Activated CD8-positive, alpha-beta memory T cell treated with anti-CD3 and anti-CD28 coated beads, Interleukin-2, amount 50 U/mL, for 24 hours (primary cell): ENCODE measurements around the gene GALNTL6.

ENCODE experiments used
- DNase-seq: peaks from one replicate; pipeline ENCODE4 v3.0.0-alpha.2; 2020; ENCODE audit errors: extremely low read depth

GALNTL6 gene

GRCh38 chr4:173056710-173057109 is 1243.5 kb downstream of the GALNTL6 start:
- no peak for DNase-seq

GRCh38 chr4:173057442-173057841 is 1244.2 kb downstream of the GALNTL6 start:
- DNase-seq: no peak

- DNase-seq: no peak
Observed at GRCh38 chr4:173057901-173058300, 1244.7 kb downstream of the GALNTL6 start.

GRCh38 chr4:173061160-173061559 is 1248.0 kb downstream of the GALNTL6 start:
- DNase-seq: no peak

- no peak for DNase-seq
Observed at GRCh38 chr4:173073939-173074500, 1260.8 kb downstream of the GALNTL6 start.

GRCh38 chr4:173074501-173074946 is 1261.3 kb downstream of the GALNTL6 start:
- no peak for DNase-seq

GRCh38 chr4:173076903-173077634 is 1263.9 kb downstream of the GALNTL6 start:
- DNase-seq: no peak

- no peak for DNase-seq
Observed at GRCh38 chr4:173088144-173088543, 1274.9 kb downstream of the GALNTL6 start.
